SHP77 (cell line): ENCODE results near the gene THADA.
"Not testable (repeated sequence)": the region's sequence is repeated elsewhere in the genome, so short reads cannot be mapped to it uniquely, and the experiment has no call there.

ENCODE experiments used
- DNase-seq, 2 experiments: peaks; one replicate each; lab custom pipeline; 2025; lab: John Stamatoyannopoulos, UW

Gene THADA

GRCh38 chr2:43298500-43298899, 297.3 kb downstream of the THADA start:
- DNase-seq, result no peak

- DNase-seq, result not testable (repeated sequence)
Observed at GRCh38 chr2:43297740-43298139, 298.1 kb downstream of the THADA start.

- no peak for DNase-seq
Observed at GRCh38 chr2:43294973-43295603, 300.8 kb downstream of the THADA start.

GRCh38 chr2:43293744-43294695, 301.8 kb downstream of the THADA start:
- DNase-seq, result peak; percentile 11 to 35

GRCh38 chr2:43292851-43293743, 302.7 kb downstream of the THADA start:
- no peak for DNase-seq

- DNase-seq, result no peak
Observed at GRCh38 chr2:43292297-43292696, 303.5 kb downstream of the THADA start.

GRCh38 chr2:43289331-43289730, 306.5 kb downstream of the THADA start:
- DNase-seq, result no peak

- no peak for DNase-seq
Observed at GRCh38 chr2:43288417-43289305, 307.2 kb downstream of the THADA start.

- no peak for DNase-seq
Observed at GRCh38 chr2:43285987-43286386, 309.9 kb downstream of the THADA start.

- DNase-seq, result no peak
Observed at GRCh38 chr2:43284967-43285366, 310.9 kb downstream of the THADA start.

- not testable (repeated sequence) for DNase-seq
Observed at GRCh38 chr2:43284347-43284746, 311.5 kb downstream of the THADA start.

- DNase-seq, result no peak
Observed at GRCh38 chr2:43280994-43281393, 314.8 kb downstream of the THADA start.

- no peak for DNase-seq
Observed at GRCh38 chr2:43279317-43279840, 316.5 kb downstream of the THADA start.

GRCh38 chr2:43278564-43279220, 317.1 kb downstream of the THADA start:
- DNase-seq, result no peak

GRCh38 chr2:43276962-43277391, 318.9 kb downstream of the THADA start:
- peak in 1 of 2 experiments; percentile 37 for DNase-seq

GRCh38 chr2:43276266-43276941, 319.4 kb downstream of the THADA start:
- DNase-seq, result no peak

GRCh38 chr2:43274721-43275120, 321.1 kb downstream of the THADA start:
- DNase-seq, result no peak

- DNase-seq, result no peak
Observed at GRCh38 chr2:43274055-43274454, 321.8 kb downstream of the THADA start.

GRCh38 chr2:43273529-43273928, 322.3 kb downstream of the THADA start:
- no peak for DNase-seq
